ENCODE results near the gene EVPL. TPM values are rescaled to one million over a fixed set of nuclear protein-coding genes. Genes with fewer than 3 reads are reported as not detected.
A peak's percentile ranks its signal among the peaks of the same experiment; 100 is the strongest.

Gene EVPL
- total RNA-seq, 1 donor from 2014 or later: not detected

- H3K27ac Mint-ChIP-seq: peak overlapping the region; percentile 42
- H3K9ac ChIP-seq: no peak overlapping the region
Measured at GRCh38 chr17:76000016-76000754, 26.9 kb downstream of the EVPL start.

DNA sequence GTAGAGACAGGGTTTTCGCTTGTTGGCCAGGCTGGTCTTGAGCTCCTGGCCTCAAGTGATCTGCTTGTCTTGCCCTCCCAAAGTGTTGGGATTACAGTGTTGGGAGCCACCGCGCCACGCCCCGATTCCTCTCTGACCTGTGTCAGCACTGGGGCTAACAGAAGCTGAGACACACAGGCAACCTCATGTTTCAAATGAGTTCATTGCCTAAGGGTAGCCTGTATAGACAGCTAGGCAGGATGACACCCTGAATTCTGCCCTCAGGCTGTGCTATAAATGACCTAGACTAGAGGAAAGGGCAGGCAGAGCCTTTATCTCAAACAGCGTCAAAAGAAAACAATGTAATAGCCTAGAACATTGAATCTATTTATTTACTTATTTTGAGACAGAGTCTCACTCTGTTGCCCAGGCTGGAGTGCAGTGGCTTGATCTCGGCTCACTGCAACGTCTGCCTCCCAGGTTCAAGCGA lies 28.7 kb downstream of the EVPL start:
- Mint-ChIP-seq H3K9me3 (no peaks in the 10 kb centered on the region), H3K4me3 (no peak overlapping the region), H3K4me1 (peaks cover 9% of the 10 kb centered on the region), H3K27ac (peak overlapping the region; percentile 66), H3K27me3 (ENCODE audit: insufficient read depth, low read depth) (peaks cover 5% of the 10 kb centered on the region), H3K36me3 (no peaks in the 10 kb centered on the region)
- Histone ChIP-seq H3F3A (ENCODE audit: low read depth) (no peaks in the 10 kb centered on the region), H3K4me2 (no peak overlapping the region), H4K20me1 (ENCODE audit: low read depth) (no peaks in the 10 kb centered on the region), H3K27me3 (no peaks in the 10 kb centered on the region), H2AFZ (replicated peaks) (no peak overlapping the region), H3K4me3 (no peak overlapping the region), H3K27ac (no peak overlapping the region), H3K36me3 (no peaks in the 10 kb centered on the region), H3K4me1 (no peaks in the 10 kb centered on the region), H3K79me2 (ENCODE audit: low read depth) (no peaks in the 10 kb centered on the region), H3K9me3 (ENCODE audit: low read depth) (no peaks in the 10 kb centered on the region), H3K9ac (no peak overlapping the region)
- no peak for DNase-seq (ENCODE audit: low spot score)
- TF ChIP-seq EZH2 (IDR thresholded peaks at IDR 0.05) (no peak), EZH2phosphoT487 (IDR thresholded peaks at IDR 0.05) (no peak)
- TF ChIP-seq, protein P1, sequence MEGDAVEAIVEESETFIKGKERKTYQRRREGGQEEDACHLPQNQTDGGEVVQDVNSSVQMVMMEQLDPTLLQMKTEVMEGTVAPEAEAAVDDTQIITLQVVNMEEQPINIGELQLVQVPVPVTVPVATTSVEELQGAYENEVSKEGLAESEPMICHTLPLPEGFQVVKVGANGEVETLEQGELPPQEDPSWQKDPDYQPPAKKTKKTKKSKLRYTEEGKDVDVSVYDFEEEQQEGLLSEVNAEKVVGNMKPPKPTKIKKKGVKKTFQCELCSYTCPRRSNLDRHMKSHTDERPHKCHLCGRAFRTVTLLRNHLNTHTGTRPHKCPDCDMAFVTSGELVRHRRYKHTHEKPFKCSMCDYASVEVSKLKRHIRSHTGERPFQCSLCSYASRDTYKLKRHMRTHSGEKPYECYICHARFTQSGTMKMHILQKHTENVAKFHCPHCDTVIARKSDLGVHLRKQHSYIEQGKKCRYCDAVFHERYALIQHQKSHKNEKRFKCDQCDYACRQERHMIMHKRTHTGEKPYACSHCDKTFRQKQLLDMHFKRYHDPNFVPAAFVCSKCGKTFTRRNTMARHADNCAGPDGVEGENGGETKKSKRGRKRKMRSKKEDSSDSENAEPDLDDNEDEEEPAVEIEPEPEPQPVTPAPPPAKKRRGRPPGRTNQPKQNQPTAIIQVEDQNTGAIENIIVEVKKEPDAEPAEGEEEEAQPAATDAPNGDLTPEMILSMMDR (IDR thresholded peaks at IDR 0.05): no peak

More at GRCh38 chr17:76000016-76000754, 26.9 kb downstream of the EVPL start:
- Mint-ChIP-seq H3K36me3 (no peaks in the 10 kb centered on the region), H3K9me3 (no peaks in the 10 kb centered on the region), H3K4me3 (no peak overlapping the region), H3K27me3 (ENCODE audit: insufficient read depth, low read depth) (peaks cover 5% of the 10 kb centered on the region), H3K4me1 (peaks cover 9% of the 10 kb centered on the region)
- H3K27me3 ChIP-seq: no peaks in the 10 kb centered on the region
- H3K4me3 ChIP-seq: no peak overlapping the region
- no peaks in the 10 kb centered on the region for H3F3A ChIP-seq (ENCODE audit: low read depth)
- H3K4me1 ChIP-seq: no peaks in the 10 kb centered on the region
- H3K27ac ChIP-seq: no peak overlapping the region
- H3K79me2 ChIP-seq (ENCODE audit: low read depth): no peaks in the 10 kb centered on the region
- H3K4me2 ChIP-seq: no peak overlapping the region
- TF ChIP-seq, protein P1 (IDR thresholded peaks at IDR 0.05): peak; percentile 84
- TF ChIP-seq EZH2 (IDR thresholded peaks at IDR 0.05): no peak
- no peaks in the 10 kb centered on the region for H3K9me3 ChIP-seq (ENCODE audit: low read depth)
- H4K20me1 ChIP-seq (ENCODE audit: low read depth): no peaks in the 10 kb centered on the region
- peak; percentile 75 for DNase-seq (ENCODE audit: low spot score)
- peak overlapping the region; percentile 85 for H2AFZ ChIP-seq (replicated peaks)
- no peaks in the 10 kb centered on the region for H3K36me3 ChIP-seq

- H3K27ac ChIP-seq: no peak overlapping the region
- no peak overlapping the region for H3K4me3 ChIP-seq
- Mint-ChIP-seq H3K9me3 (no peaks in the 10 kb centered on the region), H3K4me3 (no peak overlapping the region), H3K36me3 (no peaks in the 10 kb centered on the region), H3K27me3 (ENCODE audit: insufficient read depth, low read depth) (peaks cover 5% of the 10 kb centered on the region), H3K4me1 (peaks cover 9% of the 10 kb centered on the region), H3K27ac (peak overlapping the region; percentile 39)
- H2AFZ ChIP-seq (replicated peaks): no peak overlapping the region
- TF ChIP-seq, protein P1 (IDR thresholded peaks at IDR 0.05): no peak
- TF ChIP-seq EZH2phosphoT487 (IDR thresholded peaks at IDR 0.05) (no peak), EZH2 (IDR thresholded peaks at IDR 0.05) (no peak)
- no peaks in the 10 kb centered on the region for H3F3A ChIP-seq (ENCODE audit: low read depth)
- no peak overlapping the region for H3K4me2 ChIP-seq
- no peaks in the 10 kb centered on the region for H3K27me3 ChIP-seq
- no peaks in the 10 kb centered on the region for H3K9me3 ChIP-seq (ENCODE audit: low read depth)
- no peaks in the 10 kb centered on the region for H3K4me1 ChIP-seq
- peak overlapping the region; percentile 45 for H3K9ac ChIP-seq
- no peaks in the 10 kb centered on the region for H3K79me2 ChIP-seq (ENCODE audit: low read depth)
- H3K36me3 ChIP-seq: no peaks in the 10 kb centered on the region
- H4K20me1 ChIP-seq (ENCODE audit: low read depth): no peaks in the 10 kb centered on the region
- no peak for DNase-seq (ENCODE audit: low spot score)
Measured at GRCh38 chr17:75996665-75997590, 30.2 kb downstream of the EVPL start.

Measured in neural progenitor cell (in vitro differentiated cells).